CD14-positive monocyte (primary cell): ENCODE results near the gene NACA. TPM values are rescaled to one million over a fixed set of nuclear protein-coding genes. Genes with fewer than 3 reads are reported as not detected.

Experiments
- DNase-seq, 3 donors: peaks; one replicate each; pipeline ENCODE4 v3.0.0-alpha.2; 2011 to 2022
- H2AFZ ChIP-seq: 2 replicates; pipeline ENCODE4 v1.6.0; 2012; ENCODE audit warnings: mild to moderate bottlenecking, low read depth, low read length, inconsistent platforms; ENCODE audit not compliant: insufficient read depth, poor library complexity, severe bottlenecking
- H3K27ac ChIP-seq, 2 donors: 1 replicate in 1 of 2; 2 replicates in 1 of 2; pipeline ENCODE4 v1.5.1; 2012 to 2013; ENCODE audit warnings: low read length in 2 of 2, control low read depth in 1 of 2, inconsistent platforms in 1 of 2, low read depth in 1 of 2, mild to moderate bottlenecking in 1 of 2
- H3K27me3 ChIP-seq, 2 donors: one replicate each; pipeline versions ENCODE4 v1.6.0 to v1.6.1; 2011 to 2013; ENCODE audit warnings: low read length in 2 of 2; ENCODE audit not compliant: control insufficient read depth in 2 of 2, insufficient read depth in 2 of 2
- H3K36me3 ChIP-seq, 2 donors: replicated peaks in 1 of 2; 1 replicate in 1 of 2; 2 replicates in 1 of 2; pipeline versions ENCODE4 v1.5.1 to v1.6.1; 2012 to 2013; ENCODE audit warnings: low read length in 2 of 2, control low read depth in 1 of 2, inconsistent platforms in 1 of 2, mild to moderate bottlenecking in 1 of 2; ENCODE audit not compliant: insufficient read depth in 2 of 2, control insufficient read depth in 1 of 2
- H3K4me1 ChIP-seq, 2 donors: 1 replicate in 1 of 2; 2 replicates in 1 of 2; pipeline versions ENCODE4 v1.5.1 to v1.6.1; 2012 to 2013; ENCODE audit warnings: low read length in 2 of 2, control low read depth in 1 of 2, inconsistent platforms in 1 of 2, mild to moderate bottlenecking in 1 of 2, moderate library complexity in 1 of 2; ENCODE audit not compliant: insufficient read depth in 2 of 2, control insufficient read depth in 1 of 2
- H3K4me2 ChIP-seq: replicated peaks from 2 replicates; pipeline ENCODE3; 2012; ENCODE audit warnings: low read length, moderate library complexity, mild to moderate bottlenecking; ENCODE audit not compliant: poor library complexity, severe bottlenecking; ENCODE audit errors: extremely low read depth
- H3K4me3 ChIP-seq, 3 experiments: fragments of 200-600 bp in 1 of 3; sonication (generic) in 1 of 3; replicated peaks in 1 of 3; 1 replicate in 2 of 3; 2 replicates in 1 of 3; pipeline ENCODE4 v1.5.1; 2011 to 2013; ENCODE audit warnings: low read length in 3 of 3, mild to moderate bottlenecking in 3 of 3, control low read depth in 2 of 3, low read depth in 2 of 3, inconsistent platforms in 1 of 3, moderate library complexity in 1 of 3
- H3K79me2 ChIP-seq: 2 replicates; pipeline ENCODE4 v1.6.0; 2012; ENCODE audit warnings: mild to moderate bottlenecking, control low read depth, inconsistent platforms, low read length, moderate library complexity; ENCODE audit not compliant: insufficient read depth
- H3K9ac ChIP-seq: 2 replicates; pipeline ENCODE4 v1.6.0; 2017; ENCODE audit warnings: low read length, mild to moderate bottlenecking; ENCODE audit not compliant: insufficient read depth, poor library complexity, severe bottlenecking
- H3K9me3 ChIP-seq, 2 donors: replicated peaks in 1 of 2; 1 replicate in 1 of 2; 2 replicates in 1 of 2; pipeline versions ENCODE4 v1.5.1 to v1.6.1; 2012 to 2013; ENCODE audit warnings: low read length in 2 of 2, control low read depth in 1 of 2; ENCODE audit not compliant: control insufficient read depth in 1 of 2, insufficient read depth in 1 of 2
- H4K20me1 ChIP-seq: 2 replicates; pipeline ENCODE4 v1.6.0; 2012; ENCODE audit warnings: mild to moderate bottlenecking, low read length, control low read depth, moderate library complexity; ENCODE audit not compliant: insufficient read depth
- H3K27ac Mint-ChIP-seq, 7 donors: one replicate each; pipeline ENCODE4 v1.8.0; 2020; ENCODE audit warnings: mild to moderate bottlenecking in 7 of 7, mixed read lengths in 7 of 7, moderate library complexity in 6 of 7, inconsistent platforms in 2 of 7
- H3K27me3 Mint-ChIP-seq, 3 donors: one replicate each; pipeline ENCODE4 v1.8.0; 2021 to 2022; ENCODE audit warnings: low read depth in 3 of 3, mild to moderate bottlenecking in 3 of 3, mixed read lengths in 3 of 3, moderate library complexity in 3 of 3, inconsistent platforms in 1 of 3
- H3K36me3 Mint-ChIP-seq, 2 donors: one replicate each; pipeline ENCODE4 v1.8.0; 2020; ENCODE audit warnings: mixed read lengths in 2 of 2, inconsistent platforms in 1 of 2, mild to moderate bottlenecking in 1 of 2
- H3K4me1 Mint-ChIP-seq: one replicate; pipeline ENCODE4 v1.8.0; 2020; ENCODE audit warnings: mild to moderate bottlenecking, mixed read lengths
- H3K4me3 Mint-ChIP-seq, 2 donors: one replicate each; pipeline ENCODE4 v1.8.0; 2020; ENCODE audit warnings: mild to moderate bottlenecking in 2 of 2, mixed read lengths in 2 of 2, moderate library complexity in 1 of 2
- H3K9me3 Mint-ChIP-seq, 7 donors: one replicate each; pipeline ENCODE4 v1.8.0; 2020 to 2022; ENCODE audit warnings: mixed read lengths in 7 of 7, mild to moderate bottlenecking in 6 of 7, moderate library complexity in 6 of 7, inconsistent platforms in 2 of 7
- CTCF ChIP-seq: fragments of 200-600 bp; IDR thresholded peaks from one replicate; pipeline ENCODE4 v1.8.0; 2022; ENCODE audit warnings: antibody characterized with exemption, mild to moderate bottlenecking
- WGBS: methylation state at CpG from one replicate; pipeline ENCODE4 v1.1.5; 2013; ENCODE audit warnings: missing lambda C conversion rate; ENCODE audit not compliant: insufficient coverage; 5-methylcytosine and 5-hydroxymethylcytosine counted together
- intact Hi-C, 2 donors: fragments of 100-400 bp; cut with micrococcal nuclease; formaldehyde crosslinking; loops; one replicate each; pipeline versions ENCODE4 v1.15.0 to v1.15.1; 2023
- polyA plus RNA-seq, 3 donors: library from polyadenylated mRNA; depleted of rRNA in 1 of 3; unstranded in 2 of 3; stranded (reverse) in 1 of 3; fragments of 300-500 nt in 2 of 3; fragments of >200 nt in 1 of 3; fragmentation: Illumina TruSeq in 2 of 3; gene quantifications; 1 replicate in 2 of 3; 2 replicates in 1 of 3; pipeline ENCODE4 v1.2.3, GENCODE V29; 2012 to 2021

NACA gene
- polyA plus RNA-seq, 3 donors, result 797 to 1,102 (median 937) TPM

- peaks cover 64 to 69% of the 10 kb centered on the region in 2 donors for H3K36me3 Mint-ChIP-seq
- Histone ChIP-seq H3K9me3 (no peaks in the 10 kb centered on the region), H3K4me2 (no peak overlapping the region), H3K36me3 (peaks cover 49 to 78% of the 10 kb centered on the region in 2 donors), H3K9ac (no peak overlapping the region), H3K4me1 (peaks cover 45 to 71% of the 10 kb centered on the region in 2 donors), H2AFZ (no peak overlapping the region), H3K27ac (peak overlapping the region in 1 of 2 donors; percentile 93), H4K20me1 (peaks cover 98% of the 10 kb centered on the region), H3K79me2 (peaks cover 90% of the 10 kb centered on the region), H3K27me3 (no peaks in the 10 kb centered on the region), H3K4me3 (no peak overlapping the region)
- WGBS, result 20% methylated on average over 1 of the region's 1 CpG
- H3K27me3 Mint-ChIP-seq, result peaks cover 0 to 2% (median 0%) of the 10 kb centered on the region in 3 donors
- no peak for TF ChIP-seq CTCF
- no peak for DNase-seq
- intact Hi-C loops, result no loop called here
- no peaks in the 10 kb centered on the region for H3K9me3 Mint-ChIP-seq
- H3K4me3 Mint-ChIP-seq, result no peak overlapping the region
- H3K27ac Mint-ChIP-seq, result no peak overlapping the region
- peaks cover 74% of the 10 kb centered on the region for H3K4me1 Mint-ChIP-seq
Measured at GRCh38 chr12:56718149-56718548, 7.0 kb downstream of the NACA start.

GRCh38 chr12:56716933-56717880 lies 7.9 kb downstream of the NACA start:
- H3K36me3 ChIP-seq, result peaks cover 56 to 79% of the 10 kb centered on the region in 2 donors
- peak overlapping the region in 1 of 3 experiments; percentile 10 for H3K4me3 ChIP-seq
- Mint-ChIP-seq H3K27me3 (peaks cover 0 to 2% (median 0%) of the 10 kb centered on the region in 3 donors), H3K4me3 (peak overlapping the region; percentile 26 to 45), H3K36me3 (peaks cover 67 to 73% of the 10 kb centered on the region in 2 donors), H3K9me3 (no peaks in the 10 kb centered on the region), H3K4me1 (peaks cover 66% of the 10 kb centered on the region), H3K27ac (peak overlapping the region; percentile 14 to 91 (median 77))
- no peak for DNase-seq
- H3K27ac ChIP-seq, result peak overlapping the region; percentile 23 to 54
- no peaks in the 10 kb centered on the region for H3K9me3 ChIP-seq
- H3K4me1 ChIP-seq, result peaks cover 36 to 62% of the 10 kb centered on the region in 2 donors
- no peak overlapping the region for H3K9ac ChIP-seq
- no peak overlapping the region for H3K4me2 ChIP-seq
- WGBS, result 68% methylated on average over 3 of the region's 4 CpGs
- no peaks in the 10 kb centered on the region for H3K27me3 ChIP-seq
- no peak overlapping the region for H2AFZ ChIP-seq
- no peak for TF ChIP-seq CTCF
- peaks cover 98% of the 10 kb centered on the region for H4K20me1 ChIP-seq
- H3K79me2 ChIP-seq, result peaks cover 80% of the 10 kb centered on the region
- intact Hi-C loops, result no loop called here
